Measurements from ENCODE around the gene IL15RA. TPM values are rescaled to one million over a fixed set of nuclear protein-coding genes. Genes with fewer than 3 reads are reported as not detected.

IL15RA gene
- total and polyA plus RNA-seq, 12 donors = 2.8 to 55.8 (median 10.0) TPM

- DNase-seq = no peak
- H3K4me3 ChIP-seq = no peak overlapping the region
- no peaks in the 10 kb centered on the region for H3K9me3 ChIP-seq (replicated peaks in 1 of 3)
- no peaks in the 10 kb centered on the region for H3K27me3 ChIP-seq
- TF ChIP-seq, protein P1, sequence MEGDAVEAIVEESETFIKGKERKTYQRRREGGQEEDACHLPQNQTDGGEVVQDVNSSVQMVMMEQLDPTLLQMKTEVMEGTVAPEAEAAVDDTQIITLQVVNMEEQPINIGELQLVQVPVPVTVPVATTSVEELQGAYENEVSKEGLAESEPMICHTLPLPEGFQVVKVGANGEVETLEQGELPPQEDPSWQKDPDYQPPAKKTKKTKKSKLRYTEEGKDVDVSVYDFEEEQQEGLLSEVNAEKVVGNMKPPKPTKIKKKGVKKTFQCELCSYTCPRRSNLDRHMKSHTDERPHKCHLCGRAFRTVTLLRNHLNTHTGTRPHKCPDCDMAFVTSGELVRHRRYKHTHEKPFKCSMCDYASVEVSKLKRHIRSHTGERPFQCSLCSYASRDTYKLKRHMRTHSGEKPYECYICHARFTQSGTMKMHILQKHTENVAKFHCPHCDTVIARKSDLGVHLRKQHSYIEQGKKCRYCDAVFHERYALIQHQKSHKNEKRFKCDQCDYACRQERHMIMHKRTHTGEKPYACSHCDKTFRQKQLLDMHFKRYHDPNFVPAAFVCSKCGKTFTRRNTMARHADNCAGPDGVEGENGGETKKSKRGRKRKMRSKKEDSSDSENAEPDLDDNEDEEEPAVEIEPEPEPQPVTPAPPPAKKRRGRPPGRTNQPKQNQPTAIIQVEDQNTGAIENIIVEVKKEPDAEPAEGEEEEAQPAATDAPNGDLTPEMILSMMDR (IDR thresholded peaks at IDR 0.05) = no peak
- no peak for TF ChIP-seq POLR2A (IDR thresholded peaks at IDR 0.05)
- WGBS, 4 donors = 76 to 79% (median 78%) methylated on average over 11 to 12 of the region's 12 CpGs
- H3K4me1 ChIP-seq (replicated peaks in 1 of 2) = no peaks in the 10 kb centered on the region
- intact Hi-C loops (cut with DNase I) = no loop called here
- H3K27ac ChIP-seq = no peak overlapping the region
- no peaks in the 10 kb centered on the region for H3K36me3 ChIP-seq (replicated peaks in 1 of 2)
Measured at GRCh38 chr10:6023661-6024333, 46.5 kb upstream of the IL15RA start.

DNA sequence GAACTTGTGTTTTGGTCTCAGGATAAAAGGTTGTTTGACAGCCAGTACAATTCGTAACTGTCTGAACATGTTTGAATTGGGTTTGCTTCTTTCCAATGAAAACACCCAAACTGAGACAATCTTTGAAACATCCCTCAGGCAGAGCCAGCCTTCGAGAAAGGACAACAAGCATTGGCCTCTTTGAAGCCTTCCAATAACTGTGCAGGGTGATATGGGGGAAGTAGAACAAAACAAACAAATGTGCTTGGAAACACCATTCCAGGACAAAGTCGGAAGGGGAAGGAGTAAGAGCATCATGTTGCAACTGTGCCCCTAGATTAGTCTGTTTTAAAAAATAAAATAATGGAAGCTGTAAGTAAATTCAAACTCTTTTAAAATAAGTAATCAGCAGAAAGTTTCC is 45.3 kb upstream of the IL15RA start:
- TF ChIP-seq POLR2A (IDR thresholded peaks at IDR 0.05) = no peak
- TF ChIP-seq, protein P1 (IDR thresholded peaks at IDR 0.05) = no peak
- Histone ChIP-seq H3K27me3 (no peaks in the 10 kb centered on the region), H3K4me1 (replicated peaks in 1 of 2) (no peaks in the 10 kb centered on the region), H3K9me3 (replicated peaks in 1 of 3) (no peaks in the 10 kb centered on the region), H3K27ac (peak overlapping the region in 1 of 5 donors; percentile 37), H3K36me3 (replicated peaks in 1 of 2) (no peaks in the 10 kb centered on the region), H3K4me3 (no peak overlapping the region)
- WGBS, 4 donors = 39 to 64% (median 55%) methylated on average over 3 of the region's 3 CpGs
- intact Hi-C loops (cut with DNase I) = no loop called here
- no peak for DNase-seq

GRCh38 chr10:6020826-6021225 is 43.5 kb upstream of the IL15RA start:
- Histone ChIP-seq H3K27ac (peak overlapping the region in 1 of 5 donors; percentile 38), H3K27me3 (no peaks in the 10 kb centered on the region), H3K9me3 (replicated peaks in 1 of 3) (no peaks in the 10 kb centered on the region), H3K4me1 (replicated peaks in 1 of 2) (no peaks in the 10 kb centered on the region), H3K4me3 (no peak overlapping the region), H3K36me3 (replicated peaks in 1 of 2) (no peaks in the 10 kb centered on the region)
- intact Hi-C loops (cut with DNase I) = no loop called here
- no peak for TF ChIP-seq POLR2A (IDR thresholded peaks at IDR 0.05)
- TF ChIP-seq, protein P1 (IDR thresholded peaks at IDR 0.05) = no peak
- 66 to 74% (median 73%) methylated on average over 9 of the region's 9 CpGs for WGBS, 4 donors
- DNase-seq = peak in 2 of 7 donors; percentile 19 to 43

- intact Hi-C loops (cut with DNase I) = loop anchor here (5.0 to 10.0 kb wide), 2 partner anchors 65 to 388 kb away; partner anchors contain the start of gene RBM17 (in 1 of the 2)
- DNase-seq = no peak
Measured at GRCh38 chr10:6019796-6020195, 42.5 kb upstream of the IL15RA start.

More at GRCh38 chr10:6019796-6020195, 42.5 kb upstream of the IL15RA start:
- H3K27ac ChIP-seq = no peak overlapping the region
- H3K36me3 ChIP-seq (replicated peaks in 1 of 2) = no peaks in the 10 kb centered on the region
- H3K27me3 ChIP-seq = no peaks in the 10 kb centered on the region
- H3K4me1 ChIP-seq (replicated peaks in 1 of 2) = no peaks in the 10 kb centered on the region
- H3K4me3 ChIP-seq = no peak overlapping the region
- no peaks in the 10 kb centered on the region for H3K9me3 ChIP-seq (replicated peaks in 1 of 3)
- WGBS, 4 donors = 80 to 95% (median 90%) methylated on average over 1 to 12 of the region's 12 CpGs; no CpG with 5 or more reads in 1 of the 4 donors
- TF ChIP-seq POLR2A (IDR thresholded peaks at IDR 0.05) = no peak
- TF ChIP-seq, protein P1 (IDR thresholded peaks at IDR 0.05) = no peak

All from adrenal gland (tissue), 12 donors.